K562 (cell line): Measurements from ENCODE around the gene SPATS1. TPM values are rescaled to one million over a fixed set of nuclear protein-coding genes. Genes with fewer than 3 reads are reported as not detected.

Experiments used
- CEBPG ChIP-seq, 3 experiments: fragments of 200-800 bp in 1 of 3; sonication (Bioruptor generic) in 1 of 3; sonication (generic) in 1 of 3; formaldehyde crosslinking in 1 of 3; IDR thresholded peaks in 2 of 3; conservative IDR thresholded peaks in 1 of 3; 2 replicates each; pipeline versions ENCODE4 v1.6.1 to v1.8.0; 2016 to 2022; ENCODE audit warnings: missing compliant biosample characterization in 2 of 3, missing genetic modification characterization in 2 of 3, mild to moderate bottlenecking in 1 of 3, missing genetic modification reagents in 1 of 3
- CREB1 ChIP-seq, 2 experiments: sonication (generic) in 1 of 2; formaldehyde crosslinking in 1 of 2; IDR thresholded peaks; 2 replicates each; pipeline versions ENCODE4 v1.6.1 to v1.8.0; 2012 to 2022; ENCODE audit warnings: inconsistent platforms in 1 of 2, mild to moderate bottlenecking in 1 of 2, missing genetic modification reagents in 1 of 2, moderate library complexity in 1 of 2
- DMBX1 ChIP-seq: fragments of 250-450 bp; sonication (Bioruptor Pico); IDR thresholded peaks from 2 replicates; pipeline ENCODE4 v1.8.0; 2022; ENCODE audit warnings: inconsistent platforms, mild to moderate bottlenecking, moderate library complexity, borderline replicate concordance
- FIP1L1 ChIP-seq: fragments of 200-400 bp; formaldehyde crosslinking; IDR thresholded peaks from 2 replicates; pipeline ENCODE4 v1.6.1; 2018; ENCODE audit warnings: mild to moderate bottlenecking, low read depth, low read length; ENCODE audit not compliant: poor library complexity, severe bottlenecking
- MAFK ChIP-seq: IDR thresholded peaks from 2 replicates; pipeline ENCODE4 v1.6.1; 2011; ENCODE audit warnings: low read length, improper control_type of control experiment
- MAZ ChIP-seq, 2 experiments: fragments of 450-650 bp in 1 of 2; sonication (generic) in 1 of 2; formaldehyde crosslinking; IDR thresholded peaks in 1 of 2; conservative IDR thresholded peaks in 1 of 2; 2 replicates each; pipeline versions ENCODE4 v1.4.0 to v1.5.0; 2020; ENCODE audit warnings: mild to moderate bottlenecking in 1 of 2, missing genetic modification reagents in 1 of 2
- MCM3 ChIP-seq: fragments of 450-650 bp; IDR thresholded peaks from 2 replicates; pipeline ENCODE4 v1.6.1; 2016
- MEIS2 ChIP-seq: fragments of 450-650 bp; IDR thresholded peaks from 2 replicates; pipeline ENCODE4 v1.6.1; 2014; ENCODE audit warnings: mild to moderate bottlenecking; ENCODE audit not compliant: partially characterized antibody
- MYNN ChIP-seq, 2 experiments: sonication (generic); formaldehyde crosslinking in 1 of 2; IDR thresholded peaks; 2 replicates each; pipeline versions ENCODE4 v1.5.0 to v1.6.1; 2016 to 2020; ENCODE audit warnings: antibody characterized with exemption in 1 of 2, missing genetic modification reagents in 1 of 2
- NFIX ChIP-seq: fragments of 250-450 bp; sonication (Bioruptor Pico); IDR thresholded peaks from 2 replicates; pipeline ENCODE4 v1.4.0; 2020; ENCODE audit warnings: low read depth, mild to moderate bottlenecking, moderate library complexity
- NRF1 ChIP-seq, 2 experiments: fragments of 450-650 bp; IDR thresholded peaks in 1 of 2; conservative IDR thresholded peaks in 1 of 2; 2 replicates each; pipeline ENCODE4 v1.6.1; 2014; ENCODE audit warnings: mild to moderate bottlenecking in 2 of 2
- POLR2A ChIP-seq: fragments of 450-650 bp; conservative IDR thresholded peaks from 2 replicates; pipeline ENCODE4 v1.6.1; 2016
- POLR2G ChIP-seq: fragments of 200-400 bp; formaldehyde crosslinking; IDR thresholded peaks from 2 replicates; pipeline ENCODE4 v1.6.1; 2017; ENCODE audit warnings: low read depth, mild to moderate bottlenecking, antibody characterized with exemption, low read length, moderate library complexity
- RFX5 ChIP-seq: IDR thresholded peaks from 2 replicates; pipeline ENCODE4 v1.6.1; 2011; ENCODE audit warnings: low read depth, mild to moderate bottlenecking, improper control_type of control experiment, low read length
- SIN3A ChIP-seq, 2 experiments: fragments of 150-350 bp in 1 of 2; IDR thresholded peaks; 2 replicates each; pipeline ENCODE4 v1.6.1; 2011 to 2016; ENCODE audit warnings: borderline replicate concordance in 2 of 2, low read depth in 2 of 2, low read length in 2 of 2, mild to moderate bottlenecking in 2 of 2, moderate library complexity in 2 of 2; ENCODE audit not compliant: control insufficient read depth in 1 of 2
- U2AF1 ChIP-seq: fragments of 200-400 bp; formaldehyde crosslinking; optimal IDR thresholded peaks from 2 replicates; pipeline ENCODE3; 2017; ENCODE audit warnings: mild to moderate bottlenecking, low read depth, low read length, moderate library complexity
- ZC3H8 ChIP-seq: fragments of 450-650 bp; IDR thresholded peaks from 2 replicates; pipeline ENCODE4 v1.6.1; 2017
- polyA plus RNA-seq, 8 experiments: library from polyadenylated mRNA; depleted of rRNA in 4 of 8; stranded (reverse) in 5 of 8; unstranded in 3 of 8; fragments of >200 nt; fragmentation: Nextera tagmentation in 2 of 8; fragmentation: Illumina TruSeq in 1 of 8; extraction: Ambion mirVana in 2 of 8; extraction: Trizol in 1 of 8; gene quantifications; 2 replicates each; pipeline versions ENCODE4 v1.2.1 to v1.2.3, GENCODE V29; 2011 to 2014; ENCODE audit warnings: inconsistent platforms in 1 of 8, missing spikeins in 1 of 8
- total RNA-seq, 7 experiments: library from RNA; depleted of rRNA in 6 of 7; stranded (reverse); fragments of >200 nt in 6 of 7; fragmentation: Illumina TruSeq in 2 of 7; extraction: Trizol in 2 of 7; gene quantifications; 2 replicates each; pipeline versions ENCODE4 v1.2.1 to v1.2.3, GENCODE V29; 2011 to 2021; ENCODE audit warnings: low replicate concordance in 1 of 7
- TF ChIP-seq, protein P1 (sequence below), 2 experiments: IDR thresholded peaks; 2 replicates each; pipeline ENCODE4 v1.6.1; 2011; ENCODE audit warnings: borderline replicate concordance in 1 of 2, control low read depth in 1 of 2, low read depth in 1 of 2, low read length in 1 of 2, mild to moderate bottlenecking in 1 of 2, mixed read lengths in 1 of 2, moderate library complexity in 1 of 2; ENCODE audit not compliant: insufficient read depth in 1 of 2, insufficient read length in 1 of 2, poor library complexity in 1 of 2, severe bottlenecking in 1 of 2; ENCODE audit errors: extremely low read depth in 1 of 2
- TF ChIP-seq, protein P2 (sequence below): fragments of 250-450 bp; sonication (Bioruptor Pico); IDR thresholded peaks from 2 replicates; pipeline ENCODE4 v1.4.0; 2020
- TF ChIP-seq, protein P3 (sequence below): sonication (generic); formaldehyde crosslinking; IDR thresholded peaks from 2 replicates; pipeline ENCODE4 v1.9.0; 2022; ENCODE audit warnings: mild to moderate bottlenecking, missing genetic modification reagents
- TF ChIP-seq, protein P4 (sequence below): fragments of 450-650 bp; formaldehyde crosslinking; IDR thresholded peaks from 2 replicates; pipeline ENCODE4 v1.4.0; 2020; ENCODE audit warnings: mild to moderate bottlenecking, moderate library complexity

Gene SPATS1
- total and polyA plus RNA-seq, 9 of the 15 experiments (the other 6 are each of a cell fraction or from before 2014, with no cell fraction given): not detected

DNA sequence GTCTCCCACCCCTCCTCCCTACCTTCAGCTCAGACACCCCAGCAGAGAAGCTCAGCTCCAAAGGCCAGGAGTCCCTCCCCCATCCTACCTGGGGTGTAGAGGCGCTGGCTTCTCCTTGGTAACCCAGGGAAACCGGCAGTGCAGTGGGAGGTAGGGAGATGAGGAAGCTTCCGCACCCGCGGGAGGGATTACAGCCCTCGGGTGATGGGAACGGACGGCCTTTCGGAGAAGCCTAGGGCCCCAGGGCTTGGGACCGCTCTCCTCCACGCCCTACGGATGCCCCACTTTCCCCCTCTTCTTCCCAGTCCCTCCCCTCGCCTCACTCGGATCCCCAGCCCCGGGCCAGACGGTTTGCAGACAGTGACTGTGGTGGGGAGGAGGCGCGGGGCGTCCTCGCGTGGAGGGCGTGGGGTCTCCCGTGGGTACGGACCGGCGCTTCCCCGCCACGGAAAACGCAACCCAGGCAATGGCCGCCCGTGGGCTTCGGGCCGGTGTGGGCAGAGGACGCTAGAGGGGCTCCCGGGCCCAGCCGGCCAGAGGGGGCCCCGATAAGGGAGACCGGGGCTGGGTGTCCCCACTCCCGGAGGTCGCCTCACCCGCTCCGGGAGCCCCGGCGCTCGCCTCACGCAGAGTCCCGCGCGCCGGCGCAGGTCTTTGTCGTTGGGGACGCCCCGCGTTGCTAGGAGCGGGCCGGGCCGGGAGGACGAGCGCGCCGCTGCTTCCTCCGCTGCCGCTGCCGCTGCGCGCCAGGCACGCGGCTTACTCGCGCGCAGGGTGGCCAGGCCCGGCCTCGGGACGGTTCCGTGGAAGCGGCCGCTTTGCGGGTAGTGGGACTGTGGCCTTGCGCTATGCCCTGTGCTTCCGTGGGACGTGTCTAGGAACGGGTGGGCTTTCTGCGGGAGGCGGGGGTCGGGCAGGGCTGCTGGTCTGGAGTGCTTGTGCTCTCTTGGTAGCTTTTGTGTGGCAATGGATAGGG is 45.1 kb upstream of the SPATS1 start (continued):
- TF ChIP-seq MAFK: no peak
- TF ChIP-seq POLR2G: peak; percentile 86
- TF ChIP-seq NRF1 (conservative IDR thresholded peaks at IDR 0.05 in 1 of 2, IDR thresholded peaks at IDR 0.05 in 1 of 2): peak; percentile 84 to 85
- TF ChIP-seq CEBPG (CRISPR knock-in tag; IDR thresholded peaks at IDR 0.05): 0 out of 2 replicates have a peak, but pooled peaks have one; percentile 31
- TF ChIP-seq CEBPG (tag; conservative IDR thresholded peaks at IDR 0.05 in 1 of 2, IDR thresholded peaks at IDR 0.05 in 1 of 2): no peak
- TF ChIP-seq CREB1 (IDR thresholded peaks at IDR 0.05): peak; percentile 93
- peak; percentile 87 for TF ChIP-seq CREB1 (CRISPR knock-in tag; IDR thresholded peaks at IDR 0.05)
- TF ChIP-seq SIN3A (IDR thresholded peaks at IDR 0.05; ENCODE audit: borderline replicate concordance in 2 of 2, control insufficient read depth in 1 of 2, low read depth in 2 of 2, low read length in 2 of 2): peak in 1 of 2 experiments; percentile 81; a peak in 1 of 4 replicates
- no peak for TF ChIP-seq RFX5
- TF ChIP-seq MCM3: no peak
- TF ChIP-seq, protein P1, sequence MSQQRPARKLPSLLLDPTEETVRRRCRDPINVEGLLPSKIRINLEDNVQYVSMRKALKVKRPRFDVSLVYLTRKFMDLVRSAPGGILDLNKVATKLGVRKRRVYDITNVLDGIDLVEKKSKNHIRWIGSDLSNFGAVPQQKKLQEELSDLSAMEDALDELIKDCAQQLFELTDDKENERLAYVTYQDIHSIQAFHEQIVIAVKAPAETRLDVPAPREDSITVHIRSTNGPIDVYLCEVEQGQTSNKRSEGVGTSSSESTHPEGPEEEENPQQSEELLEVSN (IDR thresholded peaks at IDR 0.05; ENCODE audit: borderline replicate concordance in 1 of 2, extremely low read depth in 1 of 2, insufficient read depth in 1 of 2, insufficient read length in 1 of 2, low read depth in 1 of 2, low read length in 1 of 2, poor library complexity in 1 of 2, severe bottlenecking in 1 of 2): peak; percentile 45 to 96
- peak; percentile 48 for TF ChIP-seq U2AF1
- TF ChIP-seq NFIX: no peak
- TF ChIP-seq DMBX1 (CRISPR knock-in tag): no peak
- peak; percentile 25; the same call in 1 of the 2 replicates for TF ChIP-seq POLR2A
- peak; percentile 16 for TF ChIP-seq MEIS2
- peak; percentile 24 for TF ChIP-seq FIP1L1
- TF ChIP-seq, protein P2, sequence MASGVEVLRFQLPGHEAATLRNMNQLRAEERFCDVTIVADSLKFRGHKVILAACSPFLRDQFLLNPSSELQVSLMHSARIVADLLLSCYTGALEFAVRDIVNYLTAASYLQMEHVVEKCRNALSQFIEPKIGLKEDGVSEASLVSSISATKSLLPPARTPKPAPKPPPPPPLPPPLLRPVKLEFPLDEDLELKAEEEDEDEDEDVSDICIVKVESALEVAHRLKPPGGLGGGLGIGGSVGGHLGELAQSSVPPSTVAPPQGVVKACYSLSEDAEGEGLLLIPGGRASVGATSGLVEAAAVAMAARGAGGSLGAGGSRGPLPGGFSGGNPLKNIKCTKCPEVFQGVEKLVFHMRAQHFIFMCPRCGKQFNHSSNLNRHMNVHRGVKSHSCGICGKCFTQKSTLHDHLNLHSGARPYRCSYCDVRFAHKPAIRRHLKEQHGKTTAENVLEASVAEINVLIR (CRISPR knock-in tag): no peak
- TF ChIP-seq ZC3H8: no peak
- TF ChIP-seq MYNN (IDR thresholded peaks at IDR 0.05): 0 out of 2 replicates have a peak, but pooled peaks have one; percentile 50
- no peak for TF ChIP-seq MYNN (CRISPR knock-in tag; IDR thresholded peaks at IDR 0.05)
- TF ChIP-seq, protein P3, sequence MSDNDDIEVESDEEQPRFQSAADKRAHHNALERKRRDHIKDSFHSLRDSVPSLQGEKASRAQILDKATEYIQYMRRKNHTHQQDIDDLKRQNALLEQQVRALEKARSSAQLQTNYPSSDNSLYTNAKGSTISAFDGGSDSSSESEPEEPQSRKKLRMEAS (CRISPR knock-in tag): peak; percentile 81
- TF ChIP-seq, protein P4, sequence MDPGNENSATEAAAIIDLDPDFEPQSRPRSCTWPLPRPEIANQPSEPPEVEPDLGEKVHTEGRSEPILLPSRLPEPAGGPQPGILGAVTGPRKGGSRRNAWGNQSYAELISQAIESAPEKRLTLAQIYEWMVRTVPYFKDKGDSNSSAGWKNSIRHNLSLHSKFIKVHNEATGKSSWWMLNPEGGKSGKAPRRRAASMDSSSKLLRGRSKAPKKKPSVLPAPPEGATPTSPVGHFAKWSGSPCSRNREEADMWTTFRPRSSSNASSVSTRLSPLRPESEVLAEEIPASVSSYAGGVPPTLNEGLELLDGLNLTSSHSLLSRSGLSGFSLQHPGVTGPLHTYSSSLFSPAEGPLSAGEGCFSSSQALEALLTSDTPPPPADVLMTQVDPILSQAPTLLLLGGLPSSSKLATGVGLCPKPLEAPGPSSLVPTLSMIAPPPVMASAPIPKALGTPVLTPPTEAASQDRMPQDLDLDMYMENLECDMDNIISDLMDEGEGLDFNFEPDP: no peak
- peak in 1 of 2 experiments; percentile 50; a peak in 1 of 4 replicates for TF ChIP-seq MAZ (CRISPR knock-in tag; conservative IDR thresholded peaks at IDR 0.05 in 1 of 2, IDR thresholded peaks at IDR 0.05 in 1 of 2)
